WTC11 (cell line): ENCODE results near the gene KRT6C.

ENCODE experiments used
- CBFB ChIP-seq: sonication (generic); formaldehyde crosslinking; IDR thresholded peaks from 2 replicates; pipeline ENCODE4 v1.8.1; 2022; ENCODE audit warnings: mild to moderate bottlenecking, low read depth, missing genetic modification reagents
- CREB1 ChIP-seq: sonication (generic); formaldehyde crosslinking; IDR thresholded peaks from 2 replicates; pipeline ENCODE4 v1.8.0; 2023; ENCODE audit warnings: mild to moderate bottlenecking, missing genetic modification reagents
- CTCF ChIP-seq: fragments of 200-600 bp; IDR thresholded peaks from 2 replicates; pipeline ENCODE4 v1.8.0; 2022; ENCODE audit warnings: antibody characterized with exemption
- SP1 ChIP-seq: sonication (generic); formaldehyde crosslinking; conservative IDR thresholded peaks from 2 replicates; pipeline ENCODE4 v1.8.1; 2022; ENCODE audit warnings: missing genetic modification reagents
- TCF7 ChIP-seq: sonication (generic); formaldehyde crosslinking; IDR thresholded peaks from 2 replicates; pipeline ENCODE4 v1.8.0; 2022; ENCODE audit warnings: mild to moderate bottlenecking, low read depth, missing genetic modification reagents, moderate library complexity
- TEAD4 ChIP-seq: sonication (generic); formaldehyde crosslinking; IDR thresholded peaks from 2 replicates; pipeline ENCODE4 v1.8.0; 2022; ENCODE audit warnings: mild to moderate bottlenecking, missing genetic modification reagents
- USF1 ChIP-seq: sonication (generic); formaldehyde crosslinking; IDR thresholded peaks from 2 replicates; pipeline ENCODE4 v1.8.0; 2022; ENCODE audit warnings: mild to moderate bottlenecking, missing genetic modification reagents
- ZNF138 ChIP-seq: sonication (generic); formaldehyde crosslinking; conservative IDR thresholded peaks from 2 replicates; pipeline ENCODE4 v1.8.1; 2022; ENCODE audit warnings: mild to moderate bottlenecking, moderate library complexity, missing genetic modification reagents
- ZNF416 ChIP-seq: fragments of 250-450 bp; sonication (Bioruptor Pico); IDR thresholded peaks from 2 replicates; pipeline ENCODE4 v1.9.0; 2021; ENCODE audit warnings: mild to moderate bottlenecking, inconsistent platforms
- TF ChIP-seq, protein P1 (sequence below): sonication (generic); formaldehyde crosslinking; IDR thresholded peaks from 2 replicates; pipeline ENCODE4 v1.8.0; 2022; ENCODE audit warnings: mild to moderate bottlenecking, missing genetic modification reagents
- TF ChIP-seq, protein P2 (sequence below): sonication (generic); formaldehyde crosslinking; IDR thresholded peaks from 2 replicates; pipeline ENCODE4 v1.8.1; 2023; ENCODE audit warnings: mild to moderate bottlenecking, missing genetic modification reagents, borderline replicate concordance
- TF ChIP-seq, protein P3 (sequence below): fragments of 250-450 bp; sonication (Bioruptor Pico); IDR thresholded peaks from 2 replicates; pipeline ENCODE4 v2.1.2; 2022; ENCODE audit warnings: mild to moderate bottlenecking, moderate library complexity
- TF ChIP-seq, protein P4 (sequence below): sonication (generic); formaldehyde crosslinking; IDR thresholded peaks from 2 replicates; pipeline ENCODE4 v1.8.1; 2022; ENCODE audit warnings: low read depth, mild to moderate bottlenecking, moderate library complexity, missing genetic modification reagents, borderline replicate concordance
- TF ChIP-seq, protein P5 (sequence below): sonication (generic); formaldehyde crosslinking; conservative IDR thresholded peaks from 2 replicates; pipeline ENCODE4 v1.8.1; 2022; ENCODE audit warnings: mild to moderate bottlenecking, missing genetic modification reagents

DNA sequence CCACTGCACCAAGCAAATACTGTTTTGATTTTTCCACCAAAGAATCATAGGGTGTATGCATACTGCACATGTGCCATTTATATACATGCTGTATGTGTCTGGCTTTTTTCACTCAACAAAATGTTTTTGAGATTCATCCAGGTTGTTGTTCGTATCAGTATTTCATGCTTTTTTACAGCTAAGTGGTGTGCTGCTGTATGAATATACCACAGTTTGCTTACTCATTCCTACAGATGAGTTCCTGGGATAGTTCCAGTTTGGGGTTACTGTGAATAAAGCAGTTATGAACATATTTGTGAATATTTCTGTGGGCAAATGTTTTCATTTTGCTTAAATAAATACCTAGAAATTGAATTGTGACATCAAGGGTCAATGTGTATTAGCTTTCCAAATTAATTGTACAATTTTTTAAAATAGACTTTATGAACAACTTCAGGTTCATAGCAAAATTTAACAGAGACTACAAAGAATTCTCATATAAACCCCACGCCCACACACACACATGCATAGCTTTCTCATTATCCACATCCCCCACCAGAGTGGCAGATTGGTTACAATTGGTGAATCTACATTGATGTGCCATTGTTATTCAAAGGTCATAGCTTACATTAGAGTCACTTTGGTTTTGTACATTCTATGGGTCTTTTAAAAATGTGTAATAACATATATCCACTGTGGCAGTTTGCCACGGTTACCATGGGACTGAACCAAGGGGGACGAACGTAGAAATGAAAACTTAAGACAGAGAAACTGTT lies 26.4 kb upstream of the KRT6C start:
- TF ChIP-seq CTCF (no peak), ZNF416 (CRISPR knock-in tag) (no peak), CBFB (no peak), SP1 (CRISPR knock-in tag) (no peak), ZNF138 (CRISPR knock-in tag) (no peak), USF1 (CRISPR knock-in tag) (no peak), TCF7 (CRISPR knock-in tag) (no peak), TEAD4 (CRISPR knock-in tag) (no peak), CREB1 (CRISPR knock-in tag) (no peak)
- TF ChIP-seq, protein P1, sequence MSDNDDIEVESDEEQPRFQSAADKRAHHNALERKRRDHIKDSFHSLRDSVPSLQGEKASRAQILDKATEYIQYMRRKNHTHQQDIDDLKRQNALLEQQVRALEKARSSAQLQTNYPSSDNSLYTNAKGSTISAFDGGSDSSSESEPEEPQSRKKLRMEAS (CRISPR knock-in tag) = no peak
- TF ChIP-seq, protein P2, sequence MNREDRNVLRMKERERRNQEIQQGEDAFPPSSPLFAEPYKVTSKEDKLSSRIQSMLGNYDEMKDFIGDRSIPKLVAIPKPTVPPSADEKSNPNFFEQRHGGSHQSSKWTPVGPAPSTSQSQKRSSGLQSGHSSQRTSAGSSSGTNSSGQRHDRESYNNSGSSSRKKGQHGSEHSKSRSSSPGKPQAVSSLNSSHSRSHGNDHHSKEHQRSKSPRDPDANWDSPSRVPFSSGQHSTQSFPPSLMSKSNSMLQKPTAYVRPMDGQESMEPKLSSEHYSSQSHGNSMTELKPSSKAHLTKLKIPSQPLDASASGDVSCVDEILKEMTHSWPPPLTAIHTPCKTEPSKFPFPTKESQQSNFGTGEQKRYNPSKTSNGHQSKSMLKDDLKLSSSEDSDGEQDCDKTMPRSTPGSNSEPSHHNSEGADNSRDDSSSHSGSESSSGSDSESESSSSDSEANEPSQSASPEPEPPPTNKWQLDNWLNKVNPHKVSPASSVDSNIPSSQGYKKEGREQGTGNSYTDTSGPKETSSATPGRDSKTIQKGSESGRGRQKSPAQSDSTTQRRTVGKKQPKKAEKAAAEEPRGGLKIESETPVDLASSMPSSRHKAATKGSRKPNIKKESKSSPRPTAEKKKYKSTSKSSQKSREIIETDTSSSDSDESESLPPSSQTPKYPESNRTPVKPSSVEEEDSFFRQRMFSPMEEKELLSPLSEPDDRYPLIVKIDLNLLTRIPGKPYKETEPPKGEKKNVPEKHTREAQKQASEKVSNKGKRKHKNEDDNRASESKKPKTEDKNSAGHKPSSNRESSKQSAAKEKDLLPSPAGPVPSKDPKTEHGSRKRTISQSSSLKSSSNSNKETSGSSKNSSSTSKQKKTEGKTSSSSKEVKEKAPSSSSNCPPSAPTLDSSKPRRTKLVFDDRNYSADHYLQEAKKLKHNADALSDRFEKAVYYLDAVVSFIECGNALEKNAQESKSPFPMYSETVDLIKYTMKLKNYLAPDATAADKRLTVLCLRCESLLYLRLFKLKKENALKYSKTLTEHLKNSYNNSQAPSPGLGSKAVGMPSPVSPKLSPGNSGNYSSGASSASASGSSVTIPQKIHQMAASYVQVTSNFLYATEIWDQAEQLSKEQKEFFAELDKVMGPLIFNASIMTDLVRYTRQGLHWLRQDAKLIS (CRISPR knock-in tag) = no peak
- TF ChIP-seq, protein P3, sequence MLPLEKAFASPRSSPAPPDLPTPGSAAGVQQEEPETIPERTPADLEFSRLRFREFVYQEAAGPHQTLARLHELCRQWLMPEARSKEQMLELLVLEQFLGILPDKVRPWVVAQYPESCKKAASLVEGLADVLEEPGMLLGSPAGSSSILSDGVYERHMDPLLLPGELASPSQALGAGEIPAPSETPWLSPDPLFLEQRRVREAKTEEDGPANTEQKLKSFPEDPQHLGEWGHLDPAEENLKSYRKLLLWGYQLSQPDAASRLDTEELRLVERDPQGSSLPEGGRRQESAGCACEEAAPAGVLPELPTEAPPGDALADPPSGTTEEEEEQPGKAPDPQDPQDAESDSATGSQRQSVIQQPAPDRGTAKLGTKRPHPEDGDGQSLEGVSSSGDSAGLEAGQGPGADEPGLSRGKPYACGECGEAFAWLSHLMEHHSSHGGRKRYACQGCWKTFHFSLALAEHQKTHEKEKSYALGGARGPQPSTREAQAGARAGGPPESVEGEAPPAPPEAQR = no peak
- TF ChIP-seq, protein P4, sequence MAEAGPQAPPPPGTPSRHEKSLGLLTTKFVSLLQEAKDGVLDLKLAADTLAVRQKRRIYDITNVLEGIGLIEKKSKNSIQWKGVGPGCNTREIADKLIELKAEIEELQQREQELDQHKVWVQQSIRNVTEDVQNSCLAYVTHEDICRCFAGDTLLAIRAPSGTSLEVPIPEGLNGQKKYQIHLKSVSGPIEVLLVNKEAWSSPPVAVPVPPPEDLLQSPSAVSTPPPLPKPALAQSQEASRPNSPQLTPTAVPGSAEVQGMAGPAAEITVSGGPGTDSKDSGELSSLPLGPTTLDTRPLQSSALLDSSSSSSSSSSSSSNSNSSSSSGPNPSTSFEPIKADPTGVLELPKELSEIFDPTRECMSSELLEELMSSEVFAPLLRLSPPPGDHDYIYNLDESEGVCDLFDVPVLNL (CRISPR knock-in tag) = no peak
- TF ChIP-seq, protein P5, sequence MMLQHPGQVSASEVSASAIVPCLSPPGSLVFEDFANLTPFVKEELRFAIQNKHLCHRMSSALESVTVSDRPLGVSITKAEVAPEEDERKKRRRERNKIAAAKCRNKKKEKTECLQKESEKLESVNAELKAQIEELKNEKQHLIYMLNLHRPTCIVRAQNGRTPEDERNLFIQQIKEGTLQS (CRISPR knock-in tag) = no peak
